BJ (cell line): ENCODE results near the gene THTPA. TPM values are rescaled to one million over a fixed set of nuclear protein-coding genes. Genes with fewer than 3 reads are reported as not detected.
"Not testable (repeated sequence)": the region's sequence is repeated elsewhere in the genome, so short reads cannot be mapped to it uniquely, and the experiment has no call there.

Experiments
- CTCF ChIA-PET: fragments of 350-600 bp; formaldehyde crosslinking; extraction: SDS; loops from one replicate; lab custom pipeline; 2021; ENCODE audit warnings: antibody characterized with exemption, inconsistent platforms; lab: Yijun Ruan, JAX
- POLR2A ChIA-PET: fragments of 300-600 bp; sonication (Branson Sonifier 250); formaldehyde crosslinking; extraction: SDS; loops from one replicate; lab custom pipeline; 2021; ENCODE audit warnings: antibody characterized with exemption; lab: Charles Lee
- DNase-seq: peaks from one replicate; pipeline ENCODE4 v3.0.0-alpha.2; 2011; ENCODE audit warnings: low read depth
- H3K27me3 ChIP-seq: 2 replicates; pipeline ENCODE4 v1.6.0; 2011; ENCODE audit warnings: low read length; ENCODE audit not compliant: control insufficient read depth, insufficient read depth
- H3K36me3 ChIP-seq: 2 replicates; pipeline ENCODE4 v1.5.1; 2011; ENCODE audit warnings: low read length; ENCODE audit not compliant: control insufficient read depth, insufficient read depth
- H3K4me3 ChIP-seq: 2 replicates; pipeline ENCODE4 v1.5.1; 2011; ENCODE audit warnings: low read depth, mild to moderate bottlenecking, control low read depth, low read length
- CTCF ChIP-seq: IDR thresholded peaks from 2 replicates; pipeline ENCODE4 v1.5.1; 2011; ENCODE audit warnings: low read depth, mild to moderate bottlenecking, control low read depth, inconsistent platforms, low read length, moderate library complexity; ENCODE audit not compliant: insufficient read depth
- polyA plus RNA-seq: library from polyadenylated mRNA; depleted of rRNA; stranded (reverse); fragments of >200 nt; gene quantifications from 2 replicates; pipeline ENCODE4 v1.2.3, GENCODE V29; 2011

The THTPA gene
- polyA plus RNA-seq, 1 experiment: 14.2 TPM

- Histone ChIP-seq H3K4me3 (no peak overlapping the region), H3K27me3 (no peaks in the 10 kb centered on the region), H3K36me3 (no peaks in the 10 kb centered on the region)
- ChIA-PET CTCF (interaction anchor here (3.9 kb wide), 1 partner anchor 23 kb away, joined by 23 read pairs; no protein-coding TSS in a partner anchor), POLR2A (no interaction called here)
- TF ChIP-seq CTCF: no peak
- DNase-seq: no peak
Observed at GRCh38 chr14:23535943-23536342, 20.1 kb upstream of the THTPA start.

GRCh38 chr14:23536494-23536893 lies 19.6 kb upstream of the THTPA start:
- no peak for DNase-seq
- ChIA-PET CTCF (interaction anchor here (3.9 kb wide), 1 partner anchor 23 kb away, joined by 23 read pairs; no protein-coding TSS in a partner anchor), POLR2A (no interaction called here)
- H3K27me3 ChIP-seq: no peaks in the 10 kb centered on the region
- no peak for TF ChIP-seq CTCF
- no peaks in the 10 kb centered on the region for H3K36me3 ChIP-seq
- H3K4me3 ChIP-seq: no peak overlapping the region

- DNase-seq, POLR2A ChIA-PET, H3K36me3 ChIP-seq, H3K27me3 ChIP-seq, H3K4me3 ChIP-seq: not testable (repeated sequence)
- CTCF ChIA-PET: interaction anchor here (3.9 kb wide), 1 partner anchor 22 kb away, joined by 23 read pairs; no protein-coding TSS in a partner anchor
Observed at GRCh38 chr14:23536906-23537305, 19.2 kb upstream of the THTPA start.

GRCh38 chr14:23537351-23538049 lies 18.6 kb upstream of the THTPA start:
- Histone ChIP-seq H3K4me3 (no peak overlapping the region), H3K27me3 (no peaks in the 10 kb centered on the region), H3K36me3 (no peaks in the 10 kb centered on the region)
- ChIA-PET POLR2A (no interaction called here), CTCF (interaction anchor here (1.0 to 3.9 kb wide), 5 partner anchors 15 to 60 kb away, joined by 3 to 23 read pairs (median 4); no protein-coding TSS in a partner anchor)
- no peak for TF ChIP-seq CTCF
- no peak for DNase-seq

- Histone ChIP-seq H3K4me3 (no peak overlapping the region), H3K36me3 (no peaks in the 10 kb centered on the region), H3K27me3 (no peaks in the 10 kb centered on the region)
- TF ChIP-seq CTCF: no peak
- no peak for DNase-seq
- CTCF ChIA-PET: interaction anchor here (1.0 to 4.4 kb wide), 9 partner anchors 9 to 61 kb away, joined by 3 to 29 read pairs (median 4); no protein-coding TSS in a partner anchor
- POLR2A ChIA-PET: no interaction called here
Observed at GRCh38 chr14:23538050-23538718, 17.9 kb upstream of the THTPA start.
